GM18873 (cell line): ENCODE results near the gene SNCAIP.

Source experiments
- ATAC-seq: cut with Tn5 transposase; IDR thresholded peaks from one replicate; pipeline ENCODE4 v1.9.1; 2021; ENCODE audit warnings: mild to moderate bottlenecking, moderate library complexity, moderate number of reproducible peaks; ENCODE audit not compliant: unreplicated experiment, low FRiP score

Gene SNCAIP

DNA sequence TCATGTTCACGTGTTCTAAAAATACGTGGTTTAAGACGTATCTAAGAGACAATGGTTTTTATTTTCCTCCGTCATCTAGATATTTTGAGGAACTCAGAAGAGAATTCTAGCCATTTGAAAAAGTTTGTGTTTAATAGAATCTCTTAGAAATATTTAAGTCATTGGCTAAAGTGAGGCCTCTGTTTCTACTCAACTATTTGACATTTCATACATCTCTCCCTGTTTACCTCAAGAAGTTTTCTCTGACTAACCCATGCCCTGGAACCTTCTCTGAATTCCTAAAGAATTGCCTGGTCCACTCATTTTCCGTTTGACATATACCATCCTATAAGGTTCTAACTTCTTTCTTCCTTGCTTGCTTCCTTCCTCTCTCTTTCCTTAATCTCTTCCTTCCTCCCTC, 178.7 kb downstream of the SNCAIP start:
- no peak for ATAC-seq

GRCh38 chr5:122492675-122493074, 180.6 kb downstream of the SNCAIP start:
- no peak for ATAC-seq

- no peak for ATAC-seq
These were observed 181.3 kb downstream of the SNCAIP start for GRCh38 chr5:122493091-122494021.

DNA sequence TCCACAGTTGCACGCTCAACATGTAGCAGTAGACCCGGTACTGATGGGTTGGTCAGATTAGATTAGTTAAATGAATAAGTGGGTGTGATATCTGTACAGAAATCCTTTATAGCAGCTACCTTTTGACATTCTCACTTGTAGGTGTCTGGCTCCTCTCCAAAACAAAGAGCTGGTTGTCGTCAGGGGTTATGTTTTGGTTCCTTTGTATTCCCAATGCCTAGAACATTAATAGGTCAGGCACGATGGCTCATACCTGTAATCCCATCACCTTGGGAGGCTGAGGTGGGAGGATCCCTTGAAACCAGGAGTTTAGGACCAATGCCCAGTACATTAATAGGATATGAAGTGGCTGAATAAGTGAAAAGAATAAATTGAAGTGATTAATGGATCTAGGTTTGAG, 182.1 kb downstream of the SNCAIP start:
- ATAC-seq, result no peak

DNA sequence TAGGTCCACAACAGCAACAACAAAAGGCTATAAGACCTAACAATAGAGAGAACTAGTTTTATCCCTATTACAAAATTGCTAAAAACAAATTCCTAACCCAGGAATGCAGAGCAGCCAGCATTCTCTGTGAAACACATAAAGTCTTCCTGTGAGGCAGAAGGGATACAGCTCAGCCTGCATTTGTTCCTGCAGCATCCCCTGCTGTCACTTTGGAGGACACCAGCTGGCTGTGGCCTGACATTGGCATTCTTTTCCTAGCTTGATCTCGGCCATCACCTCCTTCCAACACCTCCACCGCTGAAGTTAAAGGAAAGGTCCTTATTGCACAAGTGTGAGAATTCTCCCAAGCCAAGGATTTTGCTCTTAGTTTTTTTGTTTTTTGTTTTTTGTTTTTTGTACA, 186.1 kb downstream of the SNCAIP start:
- no peak for ATAC-seq

GRCh38 chr5:122499585-122499984, 187.5 kb downstream of the SNCAIP start:
- ATAC-seq, result no peak

- ATAC-seq, result no peak
These were observed 188.4 kb downstream of the SNCAIP start for GRCh38 chr5:122500245-122501088.

DNA sequence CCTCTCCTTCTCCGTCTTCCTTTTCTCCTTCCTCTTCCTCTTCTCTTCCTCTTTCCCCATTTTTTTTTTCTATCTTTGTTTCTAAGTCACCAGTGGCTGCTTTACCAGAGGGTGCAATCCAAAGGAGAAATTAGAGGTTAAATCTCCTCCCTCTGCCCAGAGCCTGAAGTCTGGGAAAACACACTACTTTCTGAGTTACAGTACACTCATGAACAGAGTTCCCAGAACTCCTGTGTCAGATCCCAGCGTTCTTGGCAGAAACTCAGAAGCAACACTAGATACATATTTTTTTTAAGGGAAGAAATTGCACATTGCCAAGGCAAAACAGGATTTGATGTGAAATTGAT, 189.0 kb downstream of the SNCAIP start:
- ATAC-seq, result no peak

DNA sequence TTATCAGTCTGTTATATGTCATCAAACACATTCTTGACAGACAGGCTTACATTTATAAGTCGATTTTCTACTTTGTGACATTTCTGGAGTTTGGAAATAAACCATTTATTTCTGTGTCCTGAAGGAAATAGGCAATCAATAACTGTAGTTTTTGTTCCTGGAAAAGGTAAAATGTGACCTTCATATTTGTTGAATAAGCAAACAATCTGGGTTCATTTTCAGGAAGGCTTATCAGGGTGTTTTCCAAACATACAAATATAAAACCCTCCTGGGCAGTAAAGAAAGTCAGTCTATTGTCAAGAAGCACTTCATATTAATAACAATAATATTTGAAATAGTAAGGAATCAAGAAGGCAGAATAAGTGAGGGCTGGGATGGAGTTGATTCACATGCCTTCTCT, 195.0 kb downstream of the SNCAIP start:
- no peak for ATAC-seq

DNA sequence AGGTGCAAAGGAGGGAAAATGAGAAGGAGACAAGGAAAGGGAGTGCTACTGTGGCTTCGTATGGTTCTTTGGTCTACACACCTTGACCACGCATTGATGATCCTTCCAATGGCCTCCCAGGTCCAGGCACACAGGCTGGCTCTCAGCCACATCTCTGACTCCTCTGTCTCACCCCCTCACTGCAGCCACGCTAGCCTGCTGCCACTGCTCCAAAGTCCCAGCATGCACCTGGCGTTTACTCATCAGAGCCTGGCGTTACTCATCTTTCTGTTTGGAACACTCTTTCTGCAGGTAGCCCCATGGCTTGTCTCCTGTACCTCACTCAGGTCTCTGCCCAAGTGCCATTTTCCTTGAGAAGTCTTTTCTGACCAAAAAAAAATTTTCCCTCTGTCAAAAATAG, 195.5 kb downstream of the SNCAIP start:
- no peak for ATAC-seq

GRCh38 chr5:122508623-122509022, 196.6 kb downstream of the SNCAIP start:
- no peak for ATAC-seq
